ENCODE data around the gene PAPSS2.
"Not testable (repeated sequence)": the region's sequence is repeated elsewhere in the genome, so short reads cannot be mapped to it uniquely, and the experiment has no call there.

The PAPSS2 gene

DNA sequence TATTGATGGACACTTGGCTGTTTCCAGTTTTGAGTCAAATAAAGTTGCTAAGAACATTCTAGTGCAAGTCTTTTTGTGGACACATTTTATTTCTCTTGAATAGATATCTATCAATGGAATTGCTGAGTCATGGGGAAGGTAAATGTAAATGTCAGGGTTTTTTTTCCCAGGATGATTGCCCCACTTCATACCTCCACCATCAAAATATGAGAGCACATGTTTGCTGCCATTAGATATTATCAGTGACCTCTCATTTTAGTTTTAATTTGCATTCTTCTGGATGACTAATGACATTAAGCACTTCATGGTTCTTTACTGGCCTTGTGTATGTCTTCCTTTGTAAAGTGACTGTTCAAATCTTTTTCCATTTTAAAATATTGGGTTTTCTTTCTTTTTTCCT lies 45.7 kb downstream of the PAPSS2 start:
- no peak for DNase-seq (ENCODE audit: low read depth in 2 of 2)

DNA sequence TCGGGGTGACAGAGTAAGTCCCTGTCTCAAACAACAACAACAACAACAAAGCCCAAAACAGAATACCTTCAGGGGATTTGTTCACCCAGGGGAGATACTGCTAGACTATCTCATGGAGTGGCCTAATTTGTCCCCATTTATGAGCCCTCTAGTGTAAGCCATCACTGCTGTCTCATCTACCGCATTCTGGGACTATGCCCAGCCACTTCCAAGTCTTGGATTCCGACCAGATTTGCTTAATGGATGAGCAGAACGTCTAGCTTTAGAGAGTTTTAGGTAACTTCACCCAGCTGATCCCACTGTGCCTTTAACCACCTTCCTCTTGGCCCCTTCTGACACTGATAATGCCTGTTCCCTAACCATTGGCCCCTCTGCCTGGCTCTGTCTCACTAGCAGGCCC lies 47.1 kb downstream of the PAPSS2 start:
- no peak for DNase-seq (ENCODE audit: low read depth in 2 of 2)

DNA sequence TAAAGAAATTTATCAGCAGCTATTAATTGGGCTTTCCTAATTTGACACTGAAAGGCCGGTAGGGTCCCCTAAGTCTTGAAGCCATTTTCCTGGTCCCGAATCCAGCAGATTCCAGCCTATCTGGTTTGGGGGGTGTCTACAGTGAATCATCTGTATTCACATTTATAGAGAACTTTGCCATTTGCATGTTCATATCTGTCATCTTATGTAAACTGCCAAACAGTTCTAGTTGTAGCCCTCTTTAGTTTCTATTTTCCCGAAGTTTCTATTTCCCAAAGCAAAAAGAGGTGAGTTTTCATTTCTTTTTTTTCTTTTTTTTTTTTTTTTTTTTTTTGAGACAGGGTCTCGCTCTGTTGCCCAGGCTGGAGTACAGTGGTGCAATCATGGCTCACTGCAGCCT lies 47.6 kb downstream of the PAPSS2 start:
- no peak for DNase-seq (ENCODE audit: low read depth in 2 of 2)

DNA sequence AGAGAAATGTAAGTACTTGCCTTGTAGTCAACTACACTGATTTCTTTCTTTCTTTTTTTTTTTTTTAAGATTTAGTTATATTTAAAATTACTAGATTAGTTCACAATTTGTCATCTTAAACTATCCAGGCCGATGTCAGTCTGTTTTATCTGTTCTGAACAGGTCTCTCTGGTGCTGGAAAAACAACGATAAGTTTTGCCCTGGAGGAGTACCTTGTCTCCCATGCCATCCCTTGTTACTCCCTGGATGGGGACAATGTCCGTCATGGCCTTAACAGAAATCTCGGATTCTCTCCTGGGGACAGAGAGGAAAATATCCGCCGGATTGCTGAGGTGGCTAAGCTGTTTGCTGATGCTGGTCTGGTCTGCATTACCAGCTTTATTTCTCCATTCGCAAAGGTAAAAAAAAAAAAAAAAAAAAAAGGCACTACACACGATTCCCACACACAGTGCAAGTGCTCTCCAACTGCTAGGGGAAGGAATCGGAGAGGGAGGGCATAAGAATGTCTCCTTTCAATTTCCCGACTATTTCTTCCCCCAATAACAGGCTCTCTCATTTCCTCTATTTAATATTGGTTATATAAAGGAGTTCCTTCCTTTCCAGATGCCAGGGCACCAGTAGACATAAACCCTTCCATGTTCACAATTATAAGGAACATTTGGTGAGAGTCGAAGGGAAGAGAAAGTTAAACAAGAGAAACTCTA lies 53.4 kb downstream of the PAPSS2 start:
- DNase-seq (ENCODE audit: low read depth in 2 of 2) = no peak

DNA sequence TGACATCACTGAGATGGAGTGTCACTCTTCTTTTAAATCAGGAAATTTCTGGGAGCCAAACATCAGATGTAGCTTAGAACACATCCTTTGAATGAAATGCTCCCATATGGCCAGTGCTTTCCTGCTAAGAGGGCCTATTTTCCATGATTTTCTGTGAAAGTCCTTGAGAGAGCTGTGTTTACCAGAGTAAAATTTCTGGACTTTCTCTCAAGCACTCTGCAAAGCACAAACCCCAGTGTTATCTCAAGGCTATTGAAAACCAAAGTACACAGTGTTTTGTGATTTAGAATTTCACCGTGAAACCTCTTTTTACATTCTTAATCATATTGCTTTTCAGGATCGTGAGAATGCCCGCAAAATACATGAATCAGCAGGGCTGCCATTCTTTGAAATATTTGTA lies 54.0 kb downstream of the PAPSS2 start:
- DNase-seq (ENCODE audit: low read depth in 2 of 2) = no peak

DNA sequence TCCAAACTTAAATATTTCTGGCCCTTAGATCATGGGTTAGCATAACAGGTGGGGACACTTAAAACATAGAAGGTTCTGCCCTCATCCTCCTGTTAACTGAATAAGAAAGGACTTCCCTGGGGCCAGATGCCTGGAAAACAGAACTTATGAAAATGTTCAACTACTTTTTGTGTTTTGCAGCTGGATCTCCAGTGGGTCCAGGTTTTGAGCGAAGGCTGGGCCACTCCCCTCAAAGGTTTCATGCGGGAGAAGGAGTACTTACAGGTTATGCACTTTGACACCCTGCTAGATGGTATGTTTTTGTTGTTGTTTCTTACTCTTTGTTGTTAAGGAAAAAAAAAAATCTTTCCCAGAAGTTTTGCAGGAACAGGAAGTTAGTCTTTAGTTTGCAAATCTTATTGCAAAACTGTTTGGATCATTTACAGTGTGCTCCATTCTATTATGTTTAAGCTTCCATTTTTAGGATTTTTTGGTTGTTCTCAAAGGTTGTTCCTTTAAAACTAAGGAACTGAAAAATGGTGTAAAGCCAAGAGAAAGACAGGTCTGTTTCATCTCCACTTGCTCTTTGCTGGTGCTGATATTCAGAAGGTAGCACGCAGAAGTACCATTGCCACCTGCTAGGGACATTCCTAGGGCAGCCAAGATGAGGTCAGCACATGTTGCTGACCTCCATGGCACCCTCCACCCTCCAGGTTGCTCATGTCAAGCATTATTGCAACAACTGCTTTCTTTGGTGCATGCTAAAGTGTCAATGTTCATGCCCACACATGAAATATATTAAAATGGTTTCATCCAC lies 56.1 kb downstream of the PAPSS2 start:
- no peak for DNase-seq (ENCODE audit: low read depth in 2 of 2)

DNA sequence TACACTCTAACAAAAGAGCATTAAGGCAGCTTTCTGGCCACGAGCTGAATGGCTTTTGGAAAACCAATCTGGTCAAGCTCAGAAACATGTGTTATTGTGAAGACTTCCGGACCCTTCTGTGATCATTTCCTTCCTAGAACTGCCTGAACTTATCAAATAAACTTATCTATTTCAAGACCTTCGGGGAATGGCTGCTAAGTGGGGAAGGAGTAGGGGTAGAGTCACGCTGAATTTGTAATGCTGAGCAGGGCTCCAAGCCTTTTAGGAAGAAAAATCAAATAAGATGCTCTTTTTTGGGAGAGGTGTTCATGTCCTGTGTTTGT lies 56.6 kb downstream of the PAPSS2 start:
- no peak for DNase-seq (ENCODE audit: low read depth in 2 of 2)

DNA sequence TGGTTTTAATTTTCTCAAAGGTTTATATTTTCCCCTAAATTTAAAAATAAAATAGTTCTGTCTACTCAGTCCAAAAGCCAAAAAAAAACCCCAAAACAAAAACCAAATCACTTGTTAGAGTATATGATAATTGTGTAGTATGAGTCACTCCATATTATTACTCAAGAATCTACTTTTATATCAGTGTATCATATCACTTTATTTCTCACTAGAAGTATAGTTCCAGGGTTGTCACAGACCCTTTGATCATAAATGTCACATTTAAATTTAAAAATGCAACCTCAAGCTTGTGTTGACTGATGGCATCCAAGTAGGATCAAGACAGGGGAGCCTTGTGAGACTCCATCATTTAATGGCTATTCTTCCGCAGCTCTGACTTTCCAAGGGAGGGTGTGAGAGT lies 61.0 kb downstream of the PAPSS2 start:
- DNase-seq (ENCODE audit: low read depth in 2 of 2) = no peak

DNA sequence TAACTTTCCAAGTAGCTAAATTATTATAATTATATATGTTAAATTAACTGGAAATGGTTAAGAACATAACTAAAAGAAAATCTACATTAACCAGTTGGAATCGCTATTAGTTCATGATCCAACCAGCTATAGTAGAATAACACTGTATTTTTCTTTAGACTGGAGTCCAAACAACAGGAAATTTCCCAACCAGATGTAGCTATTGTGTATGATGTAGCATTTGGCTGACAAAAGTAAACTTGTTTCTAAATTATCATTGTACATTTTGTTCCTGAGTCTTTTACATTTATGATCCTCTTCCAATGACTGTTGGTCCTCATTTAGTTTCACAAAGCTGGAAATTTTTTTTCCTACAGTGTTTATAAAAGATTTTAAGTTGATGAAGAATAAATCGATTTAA lies 62.1 kb downstream of the PAPSS2 start:
- DNase-seq (ENCODE audit: low read depth in 2 of 2) = no peak

DNA sequence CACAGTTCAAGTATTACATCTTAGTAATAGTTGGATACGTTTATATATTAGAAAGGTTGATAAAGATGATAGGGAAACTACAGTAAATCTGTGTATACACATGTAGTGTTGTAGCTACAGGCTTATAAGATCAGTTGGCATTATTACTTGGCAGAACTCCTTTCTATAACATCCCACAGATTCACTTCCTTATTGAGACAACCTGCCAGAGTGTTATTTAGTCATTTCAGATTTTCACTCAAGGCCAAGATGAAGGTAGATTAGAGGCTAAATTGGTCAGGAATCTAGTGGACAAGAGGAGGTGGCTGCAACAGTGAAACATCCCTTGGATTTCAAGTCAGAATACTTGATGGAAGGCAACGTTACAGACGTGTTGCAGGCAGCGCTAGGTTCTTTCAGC lies 63.0 kb downstream of the PAPSS2 start:
- DNase-seq (ENCODE audit: low read depth in 2 of 2) = no peak

DNA sequence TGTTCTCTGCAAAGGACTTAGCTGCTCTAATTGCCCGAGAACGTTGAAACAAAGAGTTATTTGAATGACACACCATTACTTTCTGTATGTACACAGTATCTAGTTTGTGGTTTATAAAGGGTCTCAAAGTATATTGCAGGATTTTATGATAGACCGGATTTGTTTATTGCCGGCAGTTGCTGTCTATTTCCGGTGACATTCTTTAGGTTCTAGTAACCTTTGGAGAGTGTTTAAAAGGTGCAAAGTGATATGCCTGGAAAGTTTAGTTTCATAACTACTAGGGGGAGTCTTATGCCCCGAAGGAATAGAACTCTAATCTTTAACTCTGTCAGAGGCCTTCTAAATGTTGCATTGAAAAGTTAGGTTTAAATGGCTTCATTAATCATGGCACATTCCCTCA lies 63.8 kb downstream of the PAPSS2 start:
- DNase-seq (ENCODE audit: low read depth in 2 of 2) = no peak

DNA sequence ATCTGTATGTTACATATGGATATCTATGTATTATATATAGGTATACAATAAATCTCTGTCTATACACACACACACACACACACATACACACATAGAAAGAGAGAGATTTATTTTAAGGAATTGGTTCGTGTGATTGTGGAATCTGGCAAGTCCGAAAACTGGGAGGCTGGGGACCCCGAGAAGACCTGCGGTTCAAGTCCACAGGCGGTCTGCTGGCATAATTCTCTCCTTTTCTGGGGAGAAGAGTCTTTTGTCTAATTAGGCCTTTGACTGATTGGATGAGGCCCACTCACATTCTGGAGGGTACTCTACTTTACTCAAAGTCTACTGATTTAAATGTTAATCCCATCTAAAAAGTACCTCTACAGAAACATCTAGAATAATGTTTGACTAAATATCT lies 65.1 kb downstream of the PAPSS2 start:
- DNase-seq (ENCODE audit: low read depth in 2 of 2) = no peak

DNA sequence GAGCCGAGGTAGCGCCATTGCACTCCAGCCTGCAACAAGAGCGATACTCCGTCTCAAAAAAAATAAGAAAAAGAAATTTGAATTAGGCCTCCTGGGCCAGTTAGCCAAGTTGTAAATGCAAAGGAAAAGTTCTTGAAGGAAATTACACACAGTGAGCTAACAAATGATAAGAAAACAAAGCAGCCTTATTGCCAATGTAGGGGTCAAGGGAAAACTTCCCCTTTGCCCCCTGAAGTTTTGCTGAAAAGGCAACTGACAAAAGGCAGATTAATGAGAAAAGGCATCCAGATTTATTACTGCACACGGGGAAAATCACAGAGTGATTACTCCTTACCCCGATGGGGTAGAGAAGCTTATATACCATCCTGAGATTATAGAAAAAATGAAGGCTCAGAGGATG lies 70.3 kb downstream of the PAPSS2 start:
- DNase-seq (ENCODE audit: low read depth in 2 of 2) = no peak

DNA sequence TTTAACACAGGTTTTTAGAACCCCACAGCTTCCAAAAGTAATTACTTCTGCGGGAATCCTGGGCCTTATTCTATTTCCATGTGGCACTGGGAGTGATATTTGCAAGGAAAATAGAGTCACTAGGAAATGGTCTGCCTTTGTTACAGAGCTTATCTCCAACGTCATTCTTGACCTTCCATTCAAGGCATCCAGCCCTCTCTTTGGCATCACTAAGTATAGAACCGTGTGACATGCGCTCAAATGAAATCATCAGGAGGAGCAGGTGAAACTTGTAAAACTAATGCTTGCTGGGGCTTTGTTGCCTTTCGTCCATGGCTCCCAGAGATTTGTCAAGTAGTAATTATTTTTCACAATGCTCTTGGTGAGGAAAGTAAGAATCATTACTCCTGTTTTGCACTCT lies 73.4 kb downstream of the PAPSS2 start:
- DNase-seq (ENCODE audit: low read depth in 2 of 2) = no peak

DNA sequence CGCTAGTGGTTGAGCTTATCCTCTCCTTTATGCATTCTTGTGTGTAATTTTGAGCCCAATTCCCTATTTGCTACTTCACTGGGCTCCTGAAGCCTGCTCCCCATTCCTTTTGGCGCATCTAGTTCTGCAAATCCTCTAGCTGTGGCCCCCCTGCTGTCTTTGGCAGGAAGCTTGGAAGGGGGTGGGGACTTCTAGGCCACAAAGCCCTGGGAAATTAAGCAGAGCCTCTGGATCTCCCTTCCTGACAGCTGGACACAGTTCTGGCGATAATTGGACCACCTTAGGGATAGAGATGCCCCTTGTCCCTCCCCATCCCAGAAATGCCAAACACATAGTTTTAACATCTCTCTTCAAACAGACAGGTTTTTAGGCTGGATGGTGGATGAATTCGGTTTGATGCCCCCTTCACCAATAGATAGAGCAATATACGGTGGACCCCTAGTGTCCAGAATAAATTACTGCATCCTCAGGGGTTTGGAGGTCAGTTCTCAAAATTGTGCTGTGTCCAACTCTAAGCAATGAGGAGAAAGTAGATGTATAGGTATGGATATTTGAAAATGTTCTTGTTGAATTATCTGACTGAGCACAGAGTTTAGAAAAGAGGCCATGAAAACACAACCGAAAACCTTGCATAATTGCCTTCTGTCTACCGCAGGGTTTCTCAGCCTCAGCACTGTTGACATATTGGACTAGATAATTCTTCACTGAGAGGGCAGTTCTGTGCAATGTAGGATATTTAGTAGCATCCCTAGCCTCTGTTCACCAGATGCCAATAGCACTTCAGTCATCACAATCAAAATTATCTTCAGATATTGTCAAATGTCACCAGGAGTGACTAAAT lies 75.5 kb downstream of the PAPSS2 start:
- no peak for DNase-seq (ENCODE audit: low read depth in 2 of 2)

DNA sequence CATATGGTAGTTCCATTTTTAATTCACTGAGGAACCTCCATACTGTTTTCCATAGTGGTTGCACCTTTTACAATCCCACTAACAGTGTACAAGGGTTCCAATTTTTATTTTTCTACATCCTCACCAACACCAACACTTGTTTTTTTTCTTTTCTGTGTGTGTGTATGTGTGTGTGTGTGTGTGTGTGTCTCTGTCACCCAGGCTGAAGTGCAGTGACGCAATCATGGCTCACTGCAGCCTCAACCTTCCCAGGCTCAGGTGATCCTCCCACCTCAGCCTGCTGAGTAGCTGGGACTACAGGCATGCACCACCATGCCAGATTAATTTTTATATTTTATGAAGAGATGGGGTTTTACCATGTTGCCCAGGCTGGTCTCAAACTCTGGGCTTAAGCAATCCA lies 78.6 kb downstream of the PAPSS2 start:
- DNase-seq (ENCODE audit: low read depth in 2 of 2) = not testable (repeated sequence)

DNA sequence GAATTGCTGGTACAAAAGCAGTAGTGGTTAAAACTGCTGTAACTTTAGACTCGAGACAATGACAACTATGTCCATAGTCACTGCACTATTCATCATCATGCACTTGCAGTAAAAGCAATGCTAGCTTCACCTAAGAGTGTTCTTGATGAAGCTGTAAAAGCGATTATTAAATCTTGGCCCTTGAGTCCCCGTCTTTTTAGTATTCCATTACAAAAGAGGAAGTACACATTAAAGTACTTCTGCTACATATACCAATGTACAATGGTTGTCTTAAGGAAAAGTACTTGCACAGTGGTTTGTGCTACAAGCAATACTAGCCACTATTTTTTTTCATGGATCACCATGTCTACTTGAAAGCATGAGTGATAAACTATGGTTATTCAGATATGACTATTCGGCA lies 80.0 kb downstream of the PAPSS2 start:
- DNase-seq (ENCODE audit: low read depth in 2 of 2) = no peak

DNA sequence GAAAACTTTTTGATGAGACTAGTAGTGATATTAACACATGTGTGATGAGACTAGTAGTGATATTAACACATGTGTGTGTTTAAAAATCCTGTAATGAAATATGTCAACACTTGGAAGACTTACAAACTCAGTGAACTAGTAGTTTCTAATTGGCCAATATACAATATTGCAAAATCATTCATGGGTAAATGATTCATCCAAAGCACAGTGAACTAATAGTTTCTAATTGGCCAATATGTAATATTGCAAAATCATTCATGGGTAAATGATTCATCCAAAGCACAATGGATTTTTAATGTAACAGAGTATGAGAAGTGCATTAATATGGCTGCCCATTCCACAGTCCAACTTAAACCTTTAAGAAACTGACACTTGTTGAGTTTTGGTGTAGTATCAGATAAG lies 80.6 kb downstream of the PAPSS2 start:
- DNase-seq (ENCODE audit: low read depth in 2 of 2) = no peak

DNA sequence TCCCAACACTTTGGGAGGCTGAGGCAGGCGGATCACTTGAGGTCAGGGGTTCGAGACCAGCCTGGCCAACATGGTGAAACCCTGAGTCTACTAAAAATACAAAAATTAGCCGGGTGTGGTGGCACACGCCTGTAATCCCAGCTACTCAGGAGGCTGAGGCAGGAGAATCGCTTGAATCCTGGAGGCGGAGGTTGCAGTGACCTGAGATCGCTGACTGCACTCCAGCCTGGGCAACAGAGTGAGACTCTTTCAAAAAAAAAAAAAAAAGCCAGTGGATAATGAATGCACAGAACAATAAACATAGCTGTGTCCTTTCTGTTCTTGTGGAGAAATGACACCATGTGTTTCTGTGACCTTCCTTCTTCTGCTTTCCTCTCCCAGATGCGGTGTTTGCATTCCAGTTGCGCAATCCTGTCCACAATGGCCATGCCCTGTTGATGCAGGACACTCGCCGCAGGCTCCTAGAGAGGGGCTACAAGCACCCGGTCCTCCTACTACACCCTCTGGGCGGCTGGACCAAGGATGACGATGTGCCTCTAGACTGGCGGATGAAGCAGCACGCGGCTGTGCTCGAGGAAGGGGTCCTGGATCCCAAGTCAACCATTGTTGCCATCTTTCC lies 83.4 kb downstream of the PAPSS2 start:
- DNase-seq (ENCODE audit: low read depth in 2 of 2) = not testable (repeated sequence)

DNA sequence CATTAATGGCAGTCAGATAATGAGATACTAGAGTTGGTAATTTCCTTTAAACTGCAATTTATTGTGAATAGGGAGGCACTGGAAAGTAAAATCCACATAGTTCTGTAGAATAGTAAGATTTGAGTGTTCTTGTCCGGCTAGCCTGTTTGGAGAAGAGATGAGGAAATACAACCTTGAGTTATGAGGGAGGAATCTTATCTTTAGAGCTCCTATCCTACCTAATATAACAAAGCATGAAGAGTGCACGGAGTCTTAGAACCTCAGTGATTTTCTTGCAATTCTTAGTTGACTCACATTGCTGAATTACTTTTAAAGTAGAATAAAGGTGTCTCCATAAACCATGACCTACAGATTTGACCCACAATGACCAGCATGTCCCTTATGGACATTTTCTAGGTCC lies 84.9 kb downstream of the PAPSS2 start:
- DNase-seq (ENCODE audit: low read depth in 2 of 2) = no peak

DNA sequence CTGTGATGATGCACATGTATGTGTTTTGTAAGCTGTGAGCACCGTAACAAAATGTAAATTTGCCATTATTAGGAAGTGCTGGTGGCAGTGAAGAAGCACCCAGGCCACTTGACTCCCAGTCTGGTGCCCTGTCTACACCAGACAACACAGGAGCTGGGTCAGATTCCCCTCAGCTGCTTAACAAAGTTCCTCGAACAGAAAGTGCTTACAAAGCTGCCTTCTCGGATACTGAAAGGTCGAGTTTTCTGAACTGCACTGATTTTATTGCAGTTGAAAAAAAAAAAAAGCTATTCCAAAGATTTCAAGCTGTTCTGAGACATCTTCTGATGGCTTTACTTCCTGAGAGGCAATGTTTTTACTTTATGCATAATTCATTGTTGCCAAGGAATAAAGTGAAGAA lies 87.2 kb downstream of the PAPSS2 start:
- DNase-seq (ENCODE audit: low read depth in 2 of 2) = no peak

DNA sequence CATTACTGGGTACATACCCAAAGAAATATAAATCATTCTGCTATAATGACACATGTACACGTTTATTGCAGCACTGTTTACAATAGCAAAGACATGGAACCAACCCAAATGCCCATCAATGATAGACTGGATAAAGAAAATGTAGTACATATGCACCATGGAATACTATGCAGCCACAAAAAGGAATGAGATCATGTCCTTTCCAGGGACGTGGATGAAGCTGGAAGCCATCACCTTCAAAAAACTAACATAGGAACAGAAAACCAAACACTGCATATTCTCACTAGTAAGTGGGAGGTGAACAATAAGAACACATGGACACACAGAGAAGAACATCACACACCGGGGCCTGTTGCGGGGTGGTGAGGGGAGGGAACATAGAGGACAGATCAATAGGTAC lies 88.6 kb downstream of the PAPSS2 start:
- not testable (repeated sequence) for DNase-seq (ENCODE audit: low read depth in 2 of 2)
